ENCODE results near the gene ALDH3A1. TPM values are rescaled to one million over a fixed set of nuclear protein-coding genes. Genes with fewer than 3 reads are reported as not detected.

The ALDH3A1 gene
- total RNA-seq, 1 experiment from 2014 or later, result 0.39 TPM

DNA sequence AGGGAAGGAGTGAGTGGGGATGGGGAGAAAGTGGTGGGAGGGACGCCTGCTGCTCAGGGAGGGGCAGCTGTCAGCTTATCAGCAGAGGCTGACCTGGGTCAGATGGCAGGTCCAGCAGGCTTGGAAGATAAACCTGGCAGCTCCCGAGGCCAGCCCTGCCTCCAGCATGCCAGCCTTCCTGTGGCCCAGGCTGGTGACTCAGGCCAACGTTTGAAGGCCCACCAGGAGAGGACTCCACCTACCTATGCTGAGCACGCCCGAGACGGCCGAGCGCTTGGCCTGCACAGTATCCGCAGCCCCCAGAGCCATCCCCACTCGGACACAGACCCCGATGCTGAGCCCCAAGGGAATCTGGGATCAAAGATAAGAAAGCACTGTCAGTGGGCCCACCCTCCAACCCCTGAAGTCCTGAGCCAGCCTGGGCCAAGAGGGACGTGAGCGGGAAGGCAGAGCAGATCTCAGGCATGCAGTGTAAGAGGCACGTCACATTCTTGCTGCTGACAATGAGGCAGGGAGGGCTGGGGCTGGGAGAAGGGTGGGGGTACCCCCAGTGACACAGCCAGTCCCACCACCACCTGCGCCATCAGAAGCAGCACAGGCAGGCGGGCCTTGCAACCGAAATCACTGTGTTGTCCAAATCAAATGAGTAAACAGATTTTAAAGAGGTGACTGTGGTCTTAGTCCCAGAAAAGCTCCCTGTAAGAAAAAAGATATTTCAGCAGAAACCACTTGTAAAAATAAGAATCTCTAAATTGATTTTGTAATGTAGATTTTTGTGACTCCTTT, 44.1 kb downstream of the ALDH3A1 start:
- no peak overlapping the region for H2AK5ac ChIP-seq (ENCODE audit: insufficient read length, low read length)
- Mint-ChIP-seq H3K9me3 (no peaks in the 10 kb centered on the region; a peak in 1 of 5 replicates), H3K27ac (peak overlapping the region in 2 of 3 experiments; percentile 44 to 61; a peak in 3 of 7 replicates), H3K4me1 (peaks cover 33 to 42% of the 10 kb centered on the region in 2 experiments), H3K27me3 (ENCODE audit: low read depth) (no peaks in the 10 kb centered on the region), H3K36me3 (ENCODE audit: insufficient read depth in 1 of 3, low read depth in 3 of 3) (no peaks in the 10 kb centered on the region), H3K4me3 (no peak overlapping the region; a peak in 1 of 5 replicates)
- H2BK15ac ChIP-seq (ENCODE audit: low read depth, low read length), result no peak overlapping the region
- no peaks in the 10 kb centered on the region for H3K23me2 ChIP-seq (ENCODE audit: insufficient read length, low read depth, low read length, poor library complexity, severe bottlenecking)
- no peak overlapping the region for H3K56ac ChIP-seq (ENCODE audit: insufficient read length, low read depth, low read length)
- H2BK120ac ChIP-seq (ENCODE audit: low read depth, low read length, poor library complexity, severe bottlenecking), result no peak overlapping the region
- H3K4me2 ChIP-seq (ENCODE audit: insufficient read depth, insufficient read length, low read length), result no peak overlapping the region
- H4K20me1 ChIP-seq (ENCODE audit: control insufficient read depth, insufficient read depth, insufficient read length), result no peaks in the 10 kb centered on the region
- H2AFZ ChIP-seq (ENCODE audit: low read length), result no peak overlapping the region
- no peaks in the 10 kb centered on the region for H3K9me3 ChIP-seq (ENCODE audit: control insufficient read depth, low read depth, low read length)
- H2BK5ac ChIP-seq (ENCODE audit: insufficient read length, low read length), result no peak overlapping the region
- no peak overlapping the region for H3K18ac ChIP-seq (ENCODE audit: insufficient read length, low read depth, low read length)
- no peak overlapping the region for H3K27ac ChIP-seq (ENCODE audit: insufficient read length, low read depth, low read length)
- no peaks in the 10 kb centered on the region for H3K27me3 ChIP-seq (ENCODE audit: insufficient read depth, low read length)
- H2BK20ac ChIP-seq (ENCODE audit: low read depth, low read length, poor library complexity, severe bottlenecking), result no peak overlapping the region
- H3K4me1 ChIP-seq (ENCODE audit: insufficient read depth, low read length), result no peaks in the 10 kb centered on the region; the same call in 1 of the 2 replicates
- H3K14ac ChIP-seq (ENCODE audit: insufficient read depth, low read length), result peak overlapping the region; percentile 66
- no peak overlapping the region for H4K8ac ChIP-seq (replicated peaks; ENCODE audit: insufficient read length, low read depth, low read length)
- H3K23ac ChIP-seq (ENCODE audit: insufficient read length, low read depth, low read length), result no peak overlapping the region
- no peak overlapping the region for H3K4ac ChIP-seq (ENCODE audit: low read depth, low read length)
- H3K9ac ChIP-seq (ENCODE audit: extremely low read depth, insufficient read length, low read length), result no peak overlapping the region
- H3K79me1 ChIP-seq (ENCODE audit: insufficient read depth, low read depth, low read length, poor library complexity, severe bottlenecking), result no peaks in the 10 kb centered on the region
- no peak overlapping the region for H4K91ac ChIP-seq (ENCODE audit: insufficient read length, low read depth, low read length)
- whole genome bisulfite sequencing (ENCODE audit: extremely low coverage, insufficient read length, low lambda C conversion rate), result no CpG with 5 or more reads among the region's 17 CpGs
- peak; percentile 67 for DNase-seq
- H4K5ac ChIP-seq (ENCODE audit: insufficient read length, low read depth, low read length), result no peak overlapping the region
- TF ChIP-seq, protein P1, sequence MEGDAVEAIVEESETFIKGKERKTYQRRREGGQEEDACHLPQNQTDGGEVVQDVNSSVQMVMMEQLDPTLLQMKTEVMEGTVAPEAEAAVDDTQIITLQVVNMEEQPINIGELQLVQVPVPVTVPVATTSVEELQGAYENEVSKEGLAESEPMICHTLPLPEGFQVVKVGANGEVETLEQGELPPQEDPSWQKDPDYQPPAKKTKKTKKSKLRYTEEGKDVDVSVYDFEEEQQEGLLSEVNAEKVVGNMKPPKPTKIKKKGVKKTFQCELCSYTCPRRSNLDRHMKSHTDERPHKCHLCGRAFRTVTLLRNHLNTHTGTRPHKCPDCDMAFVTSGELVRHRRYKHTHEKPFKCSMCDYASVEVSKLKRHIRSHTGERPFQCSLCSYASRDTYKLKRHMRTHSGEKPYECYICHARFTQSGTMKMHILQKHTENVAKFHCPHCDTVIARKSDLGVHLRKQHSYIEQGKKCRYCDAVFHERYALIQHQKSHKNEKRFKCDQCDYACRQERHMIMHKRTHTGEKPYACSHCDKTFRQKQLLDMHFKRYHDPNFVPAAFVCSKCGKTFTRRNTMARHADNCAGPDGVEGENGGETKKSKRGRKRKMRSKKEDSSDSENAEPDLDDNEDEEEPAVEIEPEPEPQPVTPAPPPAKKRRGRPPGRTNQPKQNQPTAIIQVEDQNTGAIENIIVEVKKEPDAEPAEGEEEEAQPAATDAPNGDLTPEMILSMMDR (conservative IDR thresholded peaks at IDR 0.05), result no peak
- no peak overlapping the region for H2BK12ac ChIP-seq (ENCODE audit: insufficient read length, low read depth, low read length)
- no peak overlapping the region for H3T11ph ChIP-seq (ENCODE audit: low read length)
- no peaks in the 10 kb centered on the region for H3K79me2 ChIP-seq (ENCODE audit: insufficient read depth, low read length)
